ENCODE measurements around the gene TBX15.

Gene TBX15

DNA sequence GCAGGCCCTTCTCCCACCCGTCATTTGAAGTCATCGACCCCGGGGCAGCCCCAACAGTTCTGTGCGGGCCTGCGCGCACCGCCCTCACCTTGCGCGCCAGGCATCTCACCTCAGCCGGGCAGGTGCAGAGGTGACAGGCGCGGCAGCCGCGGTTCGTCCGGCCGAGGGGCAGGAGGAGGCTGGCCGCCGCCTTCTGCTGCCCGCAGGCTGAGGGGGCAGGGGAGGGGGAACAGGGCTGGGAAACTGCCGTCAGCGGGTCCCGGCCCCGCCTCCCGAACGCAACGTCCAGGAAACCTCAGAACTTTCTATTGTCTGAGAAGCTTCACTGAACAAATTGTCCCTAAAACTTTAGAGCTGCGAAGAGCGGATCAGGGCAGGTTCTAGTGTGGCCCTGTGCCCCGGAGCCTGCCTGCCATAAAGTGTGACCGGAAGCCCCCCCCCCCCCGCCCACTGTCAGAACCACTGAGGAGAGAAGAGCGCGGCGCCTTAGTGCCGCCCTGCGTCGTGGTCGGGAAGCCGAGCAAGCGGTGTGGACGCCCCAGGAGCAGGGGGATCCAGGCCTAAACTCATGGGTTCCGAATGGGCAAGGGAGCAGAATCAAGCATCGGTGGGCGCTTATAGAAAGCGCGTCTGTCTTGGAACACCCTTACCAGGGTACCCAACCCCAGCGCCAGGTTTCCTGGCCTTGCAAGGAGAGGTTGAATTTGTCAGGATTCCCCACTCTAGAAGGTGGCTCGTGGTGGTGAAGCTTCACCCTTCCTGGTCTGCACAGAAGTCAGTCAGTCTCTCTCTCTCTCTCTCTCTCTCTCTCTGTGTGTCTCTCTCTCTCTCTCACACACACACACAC, 13.3 kb upstream of the TBX15 start:
- DNase-seq (ENCODE audit: low read depth), result no peak

DNA sequence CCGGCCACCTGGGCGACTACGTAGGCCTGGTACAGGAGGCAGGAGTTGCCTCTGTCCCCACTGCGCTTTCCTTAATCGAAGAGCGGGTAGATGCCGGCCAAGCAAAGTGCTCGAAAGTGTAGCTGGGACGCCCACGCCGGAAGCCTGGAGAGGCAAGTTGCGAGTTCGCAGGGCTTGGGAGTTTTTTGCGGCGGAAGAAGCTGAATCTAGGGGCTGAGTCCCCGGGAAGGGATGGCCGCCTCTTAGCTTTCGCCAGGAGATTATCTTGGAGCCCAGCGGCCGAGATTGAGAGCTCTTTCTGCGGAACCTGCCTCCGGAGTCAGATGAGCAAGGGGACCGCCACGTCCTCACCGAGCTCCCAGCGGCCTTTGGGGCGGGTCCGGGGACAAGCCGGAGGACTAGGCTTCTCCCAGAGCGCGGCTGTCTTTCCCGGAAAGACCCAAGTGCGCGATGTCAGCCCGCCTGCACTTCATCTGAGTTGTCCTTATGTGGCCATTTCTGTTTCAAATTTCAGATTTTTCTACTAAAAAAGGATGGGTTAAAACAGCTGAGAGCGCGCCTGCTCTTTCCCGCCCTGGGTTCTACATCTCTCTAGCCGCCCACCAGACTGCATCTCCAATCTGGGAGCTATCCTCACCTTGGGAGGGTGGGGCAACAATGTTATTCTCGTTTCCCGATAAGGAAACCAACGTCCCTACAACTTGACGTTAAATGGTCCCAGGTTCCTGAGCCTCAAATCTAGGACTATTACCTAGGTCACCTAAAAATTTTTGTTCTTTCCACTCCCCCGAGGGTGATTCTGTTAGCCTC, 12.4 kb upstream of the TBX15 start:
- no peak for DNase-seq (ENCODE audit: low read depth)

DNA sequence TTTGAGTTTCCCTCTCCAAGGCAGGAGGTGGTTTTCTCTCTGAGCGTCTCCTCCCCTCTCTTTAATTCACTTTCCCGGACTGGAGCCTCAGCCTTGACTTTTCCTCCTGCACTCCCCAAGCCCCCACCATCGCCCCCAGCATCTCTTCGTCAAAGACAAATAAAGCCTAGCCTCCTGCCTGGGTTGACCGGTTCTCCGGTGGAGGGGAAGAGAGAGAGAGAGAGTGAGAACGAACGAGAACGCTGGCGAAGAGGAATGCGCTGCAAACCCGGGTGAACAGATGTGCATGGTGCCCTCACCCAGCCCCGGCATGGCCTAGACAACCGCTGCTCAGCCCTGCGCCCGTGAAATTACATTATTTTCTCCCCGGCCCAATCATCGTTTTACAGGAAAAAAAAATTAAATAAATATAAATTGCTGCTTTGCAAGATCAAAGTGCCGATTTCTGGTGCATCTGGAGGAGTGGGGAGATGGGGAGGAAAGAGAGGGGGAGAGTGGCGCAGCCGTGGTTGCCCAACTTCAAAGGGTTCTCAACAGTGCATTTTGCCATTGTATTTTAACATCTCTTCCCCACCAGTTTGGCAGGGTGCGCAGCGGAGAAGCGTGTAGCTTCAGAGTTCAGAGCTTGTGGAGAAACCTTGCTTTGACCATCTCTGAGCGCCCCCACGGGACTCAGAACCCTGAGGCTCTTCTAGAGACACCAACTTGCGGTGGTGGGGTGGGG, 11.4 kb upstream of the TBX15 start:
- no peak for DNase-seq (ENCODE audit: low read depth)

DNA sequence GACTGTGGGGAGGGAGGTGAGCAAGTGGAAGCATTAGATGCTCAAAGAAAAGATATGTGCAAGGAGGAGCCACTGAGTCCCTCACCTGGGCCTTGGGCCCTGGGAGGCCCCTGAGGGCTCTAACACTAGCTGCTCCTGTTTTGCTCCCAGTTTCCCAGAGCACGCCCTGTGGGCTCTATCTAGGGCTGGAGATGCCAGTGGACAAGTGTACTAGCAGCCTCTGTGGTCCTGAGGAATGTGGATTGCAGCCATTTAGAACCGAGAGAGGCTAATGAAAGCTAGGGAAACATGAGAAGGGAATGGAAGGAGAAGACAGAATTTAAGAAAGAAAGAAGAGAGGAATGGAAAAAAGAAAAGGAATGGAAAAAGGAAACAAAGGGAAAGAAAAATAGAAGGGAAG, 10.0 kb upstream of the TBX15 start:
- DNase-seq (ENCODE audit: low read depth), result no peak

DNA sequence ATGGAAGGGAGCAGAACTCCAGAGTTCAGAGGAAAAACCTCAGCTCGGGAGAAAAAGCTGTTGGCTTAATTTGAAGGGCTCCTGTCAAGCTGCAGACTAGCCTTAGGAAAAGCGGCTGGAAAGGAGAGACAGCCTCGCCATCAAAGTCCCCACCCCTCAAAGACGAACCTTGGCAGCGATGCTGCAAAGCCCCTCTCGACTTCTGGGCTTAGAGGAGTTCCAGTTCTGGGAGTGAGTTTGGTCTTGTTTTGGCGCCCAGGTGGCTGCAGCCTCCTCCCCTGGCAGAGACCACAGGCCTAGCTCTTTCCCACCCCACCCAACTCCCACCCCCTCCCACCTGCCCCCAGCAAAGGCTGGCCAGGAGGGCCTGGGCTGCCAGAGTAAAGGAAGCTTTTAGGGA, 9.1 kb upstream of the TBX15 start:
- DNase-seq (ENCODE audit: low read depth), result no peak

DNA sequence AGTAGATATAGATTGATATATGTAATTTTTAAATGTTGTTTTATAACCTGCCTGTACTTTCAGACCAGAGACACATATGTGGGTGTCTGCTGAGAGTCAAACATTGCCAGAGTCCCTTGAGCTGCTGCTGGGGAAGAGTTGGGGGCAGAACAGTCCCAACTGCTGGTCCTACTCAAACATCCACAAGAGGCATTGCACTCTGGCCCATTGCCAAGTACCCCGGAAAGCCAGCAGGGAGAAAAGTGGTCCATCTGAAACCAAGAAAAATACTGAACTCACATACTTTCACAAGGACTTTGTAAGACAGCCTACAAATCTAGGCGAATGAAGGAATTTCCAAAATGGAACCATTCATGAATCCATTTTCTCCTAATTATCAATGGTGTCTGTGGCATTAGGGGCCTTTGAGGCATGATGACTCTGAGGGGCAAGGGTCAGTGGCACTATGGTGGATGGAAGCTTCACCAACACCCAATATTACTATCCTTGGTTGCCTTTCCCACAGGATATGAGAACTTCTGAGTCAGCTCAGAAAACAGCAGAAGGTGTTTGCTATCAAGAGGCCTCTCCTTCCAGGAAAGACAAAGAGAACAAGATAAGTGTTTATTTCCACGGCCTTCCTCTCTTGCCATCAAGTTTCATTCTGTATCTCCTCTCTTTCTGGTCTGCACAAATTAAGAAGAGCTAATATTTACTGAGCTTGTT, 7.3 kb upstream of the TBX15 start:
- DNase-seq (ENCODE audit: low read depth), result no peak

DNA sequence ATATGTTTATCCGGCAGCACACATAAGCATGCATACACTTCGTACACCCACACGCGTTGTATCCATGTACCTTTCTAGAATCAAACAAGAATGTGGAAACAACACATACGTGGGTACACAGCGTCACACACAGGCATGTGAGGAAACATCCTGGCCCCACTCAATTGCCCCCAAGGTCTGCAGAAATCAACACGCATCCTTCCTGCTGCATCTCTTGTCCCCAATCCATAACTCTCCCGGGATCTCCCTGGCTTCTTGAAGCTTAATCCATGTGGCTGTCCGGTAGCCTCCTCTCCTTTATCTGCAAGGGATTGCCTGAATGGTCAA, 5.5 kb upstream of the TBX15 start:
- no peak for DNase-seq (ENCODE audit: low read depth)

DNA sequence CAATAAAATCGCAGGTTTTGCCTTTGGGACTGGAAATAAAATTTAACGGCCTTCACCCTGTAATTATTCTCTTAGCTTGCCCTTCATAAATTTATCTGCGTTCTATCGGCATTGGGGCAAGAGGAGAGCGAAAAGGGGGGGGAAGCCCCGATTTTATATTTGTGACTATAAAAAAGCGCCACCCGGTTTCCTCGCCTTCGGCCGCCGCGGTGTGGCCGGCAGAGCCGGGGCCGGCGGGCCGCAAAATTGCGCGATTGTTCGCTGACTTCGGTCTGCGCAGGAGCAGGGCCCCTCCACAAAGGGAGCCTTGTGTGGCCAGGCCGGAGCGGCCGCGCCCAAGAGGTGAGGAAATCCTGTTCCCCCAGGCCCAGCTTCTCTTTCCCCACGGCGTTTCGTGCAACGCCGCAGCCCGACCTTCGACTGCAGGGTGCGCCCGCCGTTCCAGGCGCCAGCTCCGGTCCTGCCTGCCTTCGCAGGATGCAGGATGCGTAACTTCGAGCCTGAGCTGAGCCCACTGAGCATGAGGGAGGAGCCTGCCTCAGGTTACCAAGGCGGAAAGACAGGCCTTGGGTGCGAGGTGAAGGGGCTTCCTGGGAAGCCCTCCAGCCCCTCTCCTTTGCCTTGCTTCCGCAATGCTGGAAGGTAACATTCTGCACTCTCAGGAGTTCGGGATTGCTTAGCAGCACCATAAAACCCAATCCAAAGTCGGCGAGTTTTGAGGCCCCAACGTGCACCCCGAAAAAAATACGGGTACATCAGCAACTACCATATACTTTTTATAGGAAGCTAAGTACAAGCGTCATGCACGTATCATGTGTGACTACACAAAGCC, 4.9 kb upstream of the TBX15 start:
- no peak for DNase-seq (ENCODE audit: low read depth)

DNA sequence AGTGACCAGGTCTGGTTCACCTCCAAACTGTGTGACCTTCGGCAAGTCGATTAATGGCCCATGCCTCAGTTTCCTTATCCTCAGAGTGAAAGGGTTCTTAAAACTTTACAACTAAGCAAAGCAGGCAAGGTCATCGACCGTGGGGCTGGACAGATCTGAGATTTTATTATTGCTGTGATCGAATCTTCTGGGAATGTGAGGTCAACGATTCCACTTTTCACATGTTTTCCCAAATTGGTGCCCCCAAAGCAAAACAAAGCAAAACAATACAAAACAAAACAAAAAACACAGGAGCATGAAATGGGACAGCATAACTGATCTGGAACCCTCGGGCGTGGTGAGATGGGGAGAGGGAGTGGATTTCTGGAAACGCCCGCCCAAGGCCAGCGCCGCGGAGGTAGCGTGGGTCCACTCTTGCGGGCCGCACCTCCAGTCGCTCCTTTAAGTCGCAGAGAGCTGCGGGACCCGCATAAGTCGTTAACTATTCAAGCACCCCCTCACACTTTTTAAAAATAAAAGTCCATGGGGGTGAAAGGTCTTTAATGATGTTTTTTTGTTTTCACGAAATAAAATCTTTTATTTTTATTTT, 4.2 kb upstream of the TBX15 start:
- no peak for DNase-seq (ENCODE audit: low read depth)

DNA sequence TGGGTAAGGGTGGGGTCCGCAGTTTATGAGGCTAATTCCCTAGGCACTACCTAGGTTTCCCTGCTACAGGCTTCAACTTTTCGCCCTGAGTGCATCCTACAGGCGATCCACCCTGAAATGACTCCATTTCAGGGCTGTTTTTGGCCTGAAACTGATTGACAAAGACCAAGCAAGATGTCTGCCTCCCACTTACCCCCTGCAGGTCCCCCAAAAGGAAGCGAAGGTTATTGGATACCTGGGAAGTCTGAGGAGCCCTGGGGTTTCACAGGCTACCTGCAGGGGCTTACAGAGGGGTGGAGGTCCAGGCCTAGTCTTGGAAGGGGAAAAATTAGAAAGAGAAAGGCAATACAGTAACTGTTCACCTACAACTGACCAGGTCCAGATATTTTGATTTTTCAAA, 3.3 kb upstream of the TBX15 start:
- no peak for DNase-seq (ENCODE audit: low read depth)

DNA sequence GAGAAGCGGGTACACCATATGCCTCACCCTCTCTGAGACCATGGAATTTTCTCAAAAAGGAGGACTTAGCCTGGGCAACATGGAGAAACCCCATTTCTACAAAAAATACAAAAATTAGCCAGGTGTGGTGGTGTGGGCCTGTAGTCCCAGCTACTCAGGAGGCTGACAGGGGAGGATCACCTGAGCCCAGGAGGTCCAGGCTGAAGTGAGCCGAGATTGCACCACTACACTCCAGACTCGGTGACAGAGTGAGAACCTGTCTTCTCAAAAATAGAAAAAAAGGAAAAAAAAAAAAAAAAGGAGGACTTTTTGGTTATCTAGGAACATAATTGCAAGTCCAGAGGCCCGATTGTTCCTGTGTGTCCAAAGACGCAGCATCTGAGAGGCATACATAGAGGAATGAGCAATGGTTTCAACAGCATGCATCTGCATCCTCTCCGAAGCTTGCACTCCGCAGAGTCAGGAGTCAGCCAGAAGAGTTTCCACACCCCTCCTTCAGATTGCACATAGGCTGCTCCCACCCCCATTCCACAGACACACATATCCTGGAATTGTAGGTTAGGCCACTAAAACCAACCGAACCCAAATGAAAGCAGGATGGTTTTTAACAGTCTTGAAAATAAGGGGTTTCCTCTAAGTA, 2.5 kb upstream of the TBX15 start:
- DNase-seq (ENCODE audit: low read depth), result no peak

DNA sequence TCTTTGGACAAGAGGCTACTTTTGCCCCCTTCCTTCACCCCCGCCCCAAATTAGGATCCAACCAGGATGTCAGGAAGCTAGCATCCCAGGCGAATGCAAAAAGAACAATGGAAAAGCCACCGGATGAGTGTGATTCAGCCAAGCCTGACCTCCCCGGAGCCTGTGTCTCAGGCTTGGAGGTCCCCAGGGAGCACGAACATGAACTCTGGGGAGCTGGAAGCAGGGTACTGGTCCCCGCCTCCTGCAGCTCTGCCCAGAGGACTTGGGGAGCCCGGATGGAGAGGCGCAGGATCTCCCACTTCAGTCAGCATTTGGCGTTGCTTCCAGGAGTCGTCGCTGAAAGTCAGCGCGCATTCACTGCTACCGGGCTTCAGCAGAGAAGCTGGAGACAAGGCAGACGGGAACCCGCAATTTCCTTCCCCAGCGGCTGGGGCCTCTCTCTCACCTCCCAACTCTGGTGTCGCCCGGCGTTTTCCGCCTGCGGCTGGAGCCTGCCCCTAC, 1.8 kb upstream of the TBX15 start:
- DNase-seq (ENCODE audit: low read depth), result no peak

DNA sequence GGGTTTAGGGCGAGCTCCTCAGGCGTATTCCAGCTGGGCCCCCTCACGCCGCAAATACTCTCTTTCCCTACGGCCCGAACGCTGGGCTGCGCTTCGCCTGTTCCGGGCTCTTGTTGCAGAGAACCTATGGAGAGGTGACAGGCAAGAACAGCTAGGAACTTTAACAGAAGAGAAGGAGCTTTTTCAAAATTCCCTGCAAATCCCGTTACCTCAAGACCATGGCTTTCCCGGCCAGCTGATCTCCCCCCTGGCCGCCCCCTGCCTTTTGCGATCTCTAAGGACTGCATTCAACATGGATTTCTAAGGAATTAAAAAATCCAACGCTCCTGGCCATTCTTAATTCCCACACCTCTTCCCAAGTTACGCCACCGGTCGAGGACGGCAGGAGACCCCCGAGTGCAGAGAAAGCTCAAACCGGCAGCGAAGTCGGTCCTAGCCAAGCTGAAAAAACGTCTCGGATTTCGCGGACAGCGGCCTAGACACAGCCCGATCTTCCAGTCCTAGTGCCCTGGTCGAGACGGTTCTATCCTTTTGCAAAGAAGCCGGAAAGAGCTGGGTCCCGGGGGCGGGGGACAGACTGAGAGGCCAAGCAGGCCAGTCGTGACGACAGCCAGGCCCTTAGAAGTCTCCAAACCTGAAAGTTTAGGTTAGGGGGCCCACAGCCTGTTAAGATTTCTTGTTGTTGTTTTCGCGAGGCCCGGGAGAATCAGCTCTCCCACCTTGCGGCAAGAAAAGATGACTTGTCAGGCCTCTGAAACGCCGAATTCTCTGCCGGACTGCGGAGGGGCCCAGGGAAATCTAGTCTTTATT, 1.1 kb upstream of the TBX15 start:
- DNase-seq (ENCODE audit: low read depth), result no peak

DNA sequence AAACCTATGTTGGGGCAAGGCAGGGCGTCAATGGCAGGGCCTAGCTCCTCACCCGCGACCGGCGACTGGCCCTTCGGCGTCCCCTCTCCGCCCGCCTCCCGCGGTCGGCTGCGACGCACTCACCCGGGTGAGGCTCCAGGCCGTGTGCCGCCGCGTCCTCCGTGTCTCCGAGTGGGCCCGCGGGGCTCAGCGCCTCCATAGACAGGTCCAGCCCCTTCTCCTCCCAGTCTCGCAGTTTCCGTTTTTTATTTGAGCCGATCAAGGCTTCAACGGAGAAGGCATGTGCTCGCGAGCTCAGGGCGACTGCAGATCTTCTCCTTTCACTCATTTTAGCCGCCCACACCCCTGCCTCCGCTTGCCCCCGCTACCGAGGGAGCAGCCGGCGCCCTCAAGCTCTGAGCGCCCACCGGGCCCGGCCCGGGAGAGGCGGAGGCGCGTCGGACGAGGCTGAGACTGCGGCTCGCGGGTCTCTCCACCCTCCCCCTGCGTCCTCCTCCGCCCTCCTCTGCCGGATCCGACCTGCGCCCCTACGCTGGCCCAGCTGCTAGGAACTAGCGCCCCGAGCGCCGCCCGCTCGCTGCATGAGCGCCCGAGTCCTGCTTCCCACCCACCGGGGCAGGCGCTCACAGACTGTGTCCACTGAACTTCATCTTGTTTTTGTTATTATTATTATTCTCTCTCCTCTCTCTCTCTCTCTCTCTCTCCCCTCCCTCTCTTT, 516 bp downstream of the TBX15 start:
- DNase-seq (ENCODE audit: low read depth), result no peak

DNA sequence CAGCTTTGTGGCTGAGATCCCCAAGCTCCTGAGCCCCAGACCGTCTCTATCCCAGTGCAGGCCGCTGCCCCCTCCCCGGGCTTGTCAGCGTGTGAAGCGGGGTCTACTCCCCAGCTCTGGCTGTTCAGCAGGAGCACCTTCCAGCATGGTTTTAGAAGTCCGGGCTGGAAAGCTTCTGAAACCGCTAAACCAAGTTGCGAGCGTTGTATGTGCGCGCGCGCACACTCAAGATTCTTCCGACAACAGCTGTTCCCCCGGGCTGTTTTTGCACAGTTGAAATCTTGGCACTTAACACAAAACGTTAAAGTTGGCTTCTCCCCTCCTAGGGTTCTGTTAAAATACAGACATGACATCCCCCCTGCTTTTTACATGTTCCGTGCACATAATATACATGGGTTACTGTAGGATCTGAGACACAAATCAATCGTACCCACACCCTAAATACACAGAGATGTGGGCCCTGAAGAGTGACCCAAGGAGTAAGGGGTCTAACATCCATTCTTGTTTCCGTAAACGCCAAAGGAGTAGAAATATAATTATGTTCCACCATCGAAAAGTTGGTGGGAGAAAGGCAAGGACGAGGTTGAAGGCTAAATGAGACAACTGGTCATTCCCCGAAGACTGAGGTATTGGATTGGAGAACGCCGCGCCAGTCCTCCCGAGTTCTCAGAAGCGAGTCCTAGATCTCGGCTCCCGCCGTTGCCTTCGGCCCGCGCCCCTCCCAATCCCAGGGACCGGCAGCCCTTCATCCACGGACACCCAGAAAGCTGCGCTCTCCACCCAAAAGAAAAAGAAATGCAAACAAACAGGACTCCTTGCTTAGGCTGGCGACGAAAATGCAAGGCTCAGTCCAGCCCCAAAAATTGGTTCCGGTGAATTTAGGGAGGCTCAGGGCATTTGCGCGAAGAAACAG, 1.3 kb downstream of the TBX15 start:
- no peak for DNase-seq (ENCODE audit: low read depth)

DNA sequence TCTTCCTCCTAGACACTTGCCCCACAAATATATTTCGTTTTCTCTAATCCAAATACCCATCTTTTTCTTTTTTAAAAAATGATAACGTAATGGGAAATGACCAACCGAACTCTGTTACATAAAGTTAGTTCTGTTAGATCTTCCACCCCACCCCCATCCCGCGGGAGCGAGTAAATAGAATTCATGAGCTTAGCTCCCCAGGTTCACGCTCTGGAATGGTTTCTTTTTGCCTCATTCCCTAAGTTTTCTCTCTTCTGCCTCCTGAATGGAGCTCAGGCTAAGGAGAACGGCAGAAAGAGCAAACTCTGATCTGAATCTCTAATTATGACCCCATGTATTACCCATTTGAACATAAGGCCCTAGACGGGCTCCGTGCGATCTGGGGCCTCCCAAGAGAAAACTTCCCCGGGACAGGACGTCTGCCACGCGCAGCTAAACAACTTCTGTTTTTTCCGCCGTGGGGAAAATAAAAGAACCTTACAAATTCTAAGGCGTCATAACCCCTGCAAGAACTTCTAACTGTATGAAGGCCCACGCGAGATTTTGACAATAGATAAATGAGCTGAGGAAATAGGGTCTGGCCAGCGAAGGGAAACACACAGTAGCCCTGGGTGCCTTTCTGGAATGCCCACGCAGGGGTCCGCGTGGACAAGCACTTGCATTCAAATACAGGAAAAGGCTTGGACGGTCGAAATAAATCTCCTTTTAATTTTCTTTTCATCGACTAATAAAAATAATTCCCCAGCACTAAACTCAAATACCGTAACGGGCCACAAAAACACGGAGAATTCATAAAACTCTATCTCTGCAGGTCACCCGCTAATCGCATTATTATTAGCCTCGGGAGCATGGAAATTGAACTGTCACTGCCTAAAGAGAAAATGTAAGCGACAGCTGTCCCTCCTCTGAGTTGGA, 2.2 kb downstream of the TBX15 start:
- DNase-seq (ENCODE audit: low read depth), result no peak
